ENCODE data around the gene WDR1.

Gene WDR1

DNA sequence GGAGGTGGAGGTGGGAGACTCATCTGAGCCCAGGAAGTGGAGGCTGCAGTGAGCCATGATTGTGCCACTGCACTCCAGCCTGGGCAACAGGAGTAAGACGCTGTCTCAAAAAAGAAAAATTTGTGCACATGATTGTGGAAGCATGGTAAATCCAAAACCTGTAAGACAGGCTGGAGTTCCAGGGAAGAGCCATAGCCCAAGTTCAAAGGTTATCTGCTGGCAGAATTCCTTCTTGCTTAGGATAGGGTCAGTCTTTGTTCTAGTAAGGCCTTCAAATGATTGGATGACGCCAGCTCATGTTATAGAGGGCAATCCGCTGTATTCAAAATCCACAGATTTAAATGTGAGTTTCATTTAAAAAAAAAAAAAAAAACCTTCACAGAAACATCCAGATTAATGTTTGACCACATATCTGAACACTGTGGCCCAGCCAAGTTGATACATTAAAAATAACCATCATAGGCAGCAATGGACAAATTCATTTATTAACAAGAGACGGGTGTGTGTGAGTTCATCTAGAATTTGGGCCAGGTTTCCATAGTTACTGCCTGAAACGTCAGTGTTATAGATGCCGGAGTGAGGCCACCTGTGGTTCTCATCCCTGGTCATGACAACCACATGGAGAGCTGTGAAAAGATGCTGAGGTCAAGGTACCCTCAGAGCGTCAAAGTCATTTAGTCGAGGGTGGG, 60.1 kb downstream of the WDR1 start:
- H2AFZ ChIP-seq (ENCODE audit: low read length), result no peak overlapping the region
- no peak overlapping the region for H3K4me2 ChIP-seq (ENCODE audit: low read length)

DNA sequence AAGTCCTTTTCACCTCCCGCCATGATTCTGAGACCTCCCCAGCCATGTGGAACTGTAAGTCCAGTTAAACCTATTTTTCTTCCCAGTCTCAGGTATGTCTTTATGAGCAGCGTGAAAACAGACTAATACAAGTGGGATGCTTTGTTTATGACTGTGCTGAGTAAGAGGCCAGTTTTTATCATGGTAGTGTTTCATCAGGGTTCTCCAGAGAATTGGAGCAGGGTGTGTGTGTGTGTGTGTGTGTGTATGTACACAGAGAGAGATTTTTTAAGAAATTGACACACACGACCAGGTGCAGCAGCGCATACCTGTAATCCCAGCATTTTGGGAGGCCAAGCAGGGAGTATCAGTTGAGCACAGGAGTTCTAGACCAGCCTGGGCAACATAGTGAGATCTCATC, 60.7 kb downstream of the WDR1 start:
- H3K9me2 ChIP-seq (ENCODE audit: low read depth, low read length), result no peaks in the 10 kb centered on the region
- H3F3A ChIP-seq (ENCODE audit: insufficient read depth, low read length), result no peaks in the 10 kb centered on the region
- no peaks in the 10 kb centered on the region for H3K4me1 ChIP-seq (ENCODE audit: insufficient read depth, low read length, severe bottlenecking)
- H3K36me3 ChIP-seq (ENCODE audit: insufficient read depth, low read length), result no peaks in the 10 kb centered on the region
- H4K20me1 ChIP-seq (ENCODE audit: insufficient read depth, low read length), result no peaks in the 10 kb centered on the region
- H3K27ac ChIP-seq (ENCODE audit: low read depth, low read length, poor library complexity, severe bottlenecking), result no peak overlapping the region
- H3K9ac ChIP-seq (ENCODE audit: low read length), result no peak overlapping the region
- TF ChIP-seq, protein P1, sequence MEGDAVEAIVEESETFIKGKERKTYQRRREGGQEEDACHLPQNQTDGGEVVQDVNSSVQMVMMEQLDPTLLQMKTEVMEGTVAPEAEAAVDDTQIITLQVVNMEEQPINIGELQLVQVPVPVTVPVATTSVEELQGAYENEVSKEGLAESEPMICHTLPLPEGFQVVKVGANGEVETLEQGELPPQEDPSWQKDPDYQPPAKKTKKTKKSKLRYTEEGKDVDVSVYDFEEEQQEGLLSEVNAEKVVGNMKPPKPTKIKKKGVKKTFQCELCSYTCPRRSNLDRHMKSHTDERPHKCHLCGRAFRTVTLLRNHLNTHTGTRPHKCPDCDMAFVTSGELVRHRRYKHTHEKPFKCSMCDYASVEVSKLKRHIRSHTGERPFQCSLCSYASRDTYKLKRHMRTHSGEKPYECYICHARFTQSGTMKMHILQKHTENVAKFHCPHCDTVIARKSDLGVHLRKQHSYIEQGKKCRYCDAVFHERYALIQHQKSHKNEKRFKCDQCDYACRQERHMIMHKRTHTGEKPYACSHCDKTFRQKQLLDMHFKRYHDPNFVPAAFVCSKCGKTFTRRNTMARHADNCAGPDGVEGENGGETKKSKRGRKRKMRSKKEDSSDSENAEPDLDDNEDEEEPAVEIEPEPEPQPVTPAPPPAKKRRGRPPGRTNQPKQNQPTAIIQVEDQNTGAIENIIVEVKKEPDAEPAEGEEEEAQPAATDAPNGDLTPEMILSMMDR (IDR thresholded peaks at IDR 0.05; ENCODE audit: low read length), result no peak
- H3K27me3 ChIP-seq (ENCODE audit: insufficient read depth, low read length), result no peaks in the 10 kb centered on the region
- no peak overlapping the region for H3K4me2 ChIP-seq (ENCODE audit: low read length)
- no peaks in the 10 kb centered on the region for H3K9me3 ChIP-seq (ENCODE audit: low read length)
- H3K4me3 ChIP-seq (ENCODE audit: low read depth, low read length, poor library complexity, severe bottlenecking), result no peak overlapping the region
- H2AFZ ChIP-seq (ENCODE audit: low read length), result no peak overlapping the region
- no peaks in the 10 kb centered on the region for H3K79me2 ChIP-seq (ENCODE audit: insufficient read depth, low read length)

More for the DNA sequence above, 60.1 kb downstream of the WDR1 start:
- Histone ChIP-seq H3F3A (ENCODE audit: insufficient read depth, low read length) (no peaks in the 10 kb centered on the region), H3K27ac (ENCODE audit: low read depth, low read length, poor library complexity, severe bottlenecking) (no peak overlapping the region), H3K4me3 (ENCODE audit: low read depth, low read length, poor library complexity, severe bottlenecking) (no peak overlapping the region), H3K9me3 (ENCODE audit: low read length) (no peaks in the 10 kb centered on the region), H3K36me3 (ENCODE audit: insufficient read depth, low read length) (no peaks in the 10 kb centered on the region), H3K27me3 (ENCODE audit: insufficient read depth, low read length) (no peaks in the 10 kb centered on the region), H3K4me1 (ENCODE audit: insufficient read depth, low read length, severe bottlenecking) (no peaks in the 10 kb centered on the region), H3K9me2 (ENCODE audit: low read depth, low read length) (no peaks in the 10 kb centered on the region), H3K79me2 (ENCODE audit: insufficient read depth, low read length) (no peaks in the 10 kb centered on the region), H3K9ac (ENCODE audit: low read length) (no peak overlapping the region), H4K20me1 (ENCODE audit: insufficient read depth, low read length) (no peaks in the 10 kb centered on the region)
- TF ChIP-seq, protein P1 (IDR thresholded peaks at IDR 0.05; ENCODE audit: low read length), result no peak
- no peak for TF ChIP-seq EZH2 (IDR thresholded peaks at IDR 0.05; ENCODE audit: borderline replicate concordance, low read length)

GRCh38 chr4:10054571-10055041, 62.0 kb downstream of the WDR1 start:
- no peaks in the 10 kb centered on the region for H3K9me3 ChIP-seq (ENCODE audit: low read length)
- H3K27ac ChIP-seq (ENCODE audit: low read depth, low read length, poor library complexity, severe bottlenecking), result no peak overlapping the region
- no peaks in the 10 kb centered on the region for H3K36me3 ChIP-seq (ENCODE audit: insufficient read depth, low read length)
- H3K9ac ChIP-seq (ENCODE audit: low read length), result no peak overlapping the region
- H3K4me3 ChIP-seq (ENCODE audit: low read depth, low read length, poor library complexity, severe bottlenecking), result no peak overlapping the region
- no peak for TF ChIP-seq EZH2 (IDR thresholded peaks at IDR 0.05; ENCODE audit: borderline replicate concordance, low read length)
- TF ChIP-seq, protein P1 (IDR thresholded peaks at IDR 0.05; ENCODE audit: low read length), result no peak
- no peak overlapping the region for H3K4me2 ChIP-seq (ENCODE audit: low read length)
- no peaks in the 10 kb centered on the region for H3K27me3 ChIP-seq (ENCODE audit: insufficient read depth, low read length)
- H2AFZ ChIP-seq (ENCODE audit: low read length), result no peak overlapping the region
- no peaks in the 10 kb centered on the region for H3K79me2 ChIP-seq (ENCODE audit: insufficient read depth, low read length)
- H3K9me2 ChIP-seq (ENCODE audit: low read depth, low read length), result no peaks in the 10 kb centered on the region
- H3F3A ChIP-seq (ENCODE audit: insufficient read depth, low read length), result no peaks in the 10 kb centered on the region
- H3K4me1 ChIP-seq (ENCODE audit: insufficient read depth, low read length, severe bottlenecking), result no peaks in the 10 kb centered on the region
- no peaks in the 10 kb centered on the region for H4K20me1 ChIP-seq (ENCODE audit: insufficient read depth, low read length)

All from OCI-LY1 (cell line).